ENCODE data around the gene CNIH1.

CNIH1 gene

GRCh38 chr14:54427871-54428270 is 13.3 kb downstream of the CNIH1 start:
- TF ChIP-seq SIN3A (IDR thresholded peaks at IDR 0.05; ENCODE audit: borderline replicate concordance, insufficient read depth, low read length) (no peak), TAF1 (IDR thresholded peaks at IDR 0.05; ENCODE audit: borderline replicate concordance, insufficient read depth, low read length) (no peak), POLR2AphosphoS5 (IDR thresholded peaks at IDR 0.05; ENCODE audit: low read depth, low read length) (no peak), FOXP2 (optimal IDR thresholded peaks at IDR 0.05; ENCODE audit: borderline replicate concordance, extremely low read depth, extremely low read length, insufficient read depth) (no peak), REST (IDR thresholded peaks at IDR 0.05; ENCODE audit: insufficient read depth in 1 of 2, low read depth in 2 of 2, low read length in 2 of 2) (no peak)

GRCh38 chr14:54425537-54426274 is 15.5 kb downstream of the CNIH1 start:
- TF ChIP-seq POLR2AphosphoS5 (IDR thresholded peaks at IDR 0.05; ENCODE audit: low read depth, low read length) (no peak), FOXP2 (optimal IDR thresholded peaks at IDR 0.05; ENCODE audit: borderline replicate concordance, extremely low read depth, extremely low read length, insufficient read depth) (no peak), REST (IDR thresholded peaks at IDR 0.05; ENCODE audit: insufficient read depth in 1 of 2, low read depth in 2 of 2, low read length in 2 of 2) (no peak), SIN3A (IDR thresholded peaks at IDR 0.05; ENCODE audit: borderline replicate concordance, insufficient read depth, low read length) (no peak)

- TF ChIP-seq POLR2AphosphoS5 (IDR thresholded peaks at IDR 0.05; ENCODE audit: low read depth, low read length) (no peak), REST (IDR thresholded peaks at IDR 0.05; ENCODE audit: insufficient read depth in 1 of 2, low read depth in 2 of 2, low read length in 2 of 2) (no peak), FOXP2 (optimal IDR thresholded peaks at IDR 0.05; ENCODE audit: borderline replicate concordance, extremely low read depth, extremely low read length, insufficient read depth) (no peak), SIN3A (IDR thresholded peaks at IDR 0.05; ENCODE audit: borderline replicate concordance, insufficient read depth, low read length) (no peak), TAF1 (IDR thresholded peaks at IDR 0.05; ENCODE audit: borderline replicate concordance, insufficient read depth, low read length) (no peak)
These were observed 16.1 kb downstream of the CNIH1 start for GRCh38 chr14:54425068-54425467.

DNA sequence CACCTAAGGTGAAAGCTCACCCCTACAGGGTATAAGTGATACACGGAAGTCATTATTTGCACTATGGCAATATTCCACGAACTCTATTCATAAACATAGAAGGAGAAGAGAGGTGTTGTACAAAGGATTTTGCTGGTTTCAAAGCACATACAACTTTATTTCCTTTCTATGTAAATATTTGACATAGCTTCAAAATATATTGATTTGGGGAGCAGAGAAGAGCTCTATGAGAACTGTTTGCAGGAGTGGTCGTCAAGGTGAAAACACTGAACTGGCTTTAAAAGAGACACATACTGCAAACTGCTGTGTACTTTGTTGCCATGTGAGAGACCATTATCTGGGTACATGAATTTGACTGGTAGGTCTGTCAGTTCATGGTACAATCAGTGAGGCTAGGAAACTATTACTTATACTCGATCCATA is 16.7 kb downstream of the CNIH1 start:
- TF ChIP-seq POLR2AphosphoS5 (IDR thresholded peaks at IDR 0.05; ENCODE audit: low read depth, low read length), result no peak
- TF ChIP-seq REST (IDR thresholded peaks at IDR 0.05; ENCODE audit: insufficient read depth in 1 of 2, low read depth in 2 of 2, low read length in 2 of 2), result no peak
- TF ChIP-seq SIN3A (IDR thresholded peaks at IDR 0.05; ENCODE audit: borderline replicate concordance, insufficient read depth, low read length), result no peak

- TF ChIP-seq TAF1 (IDR thresholded peaks at IDR 0.05; ENCODE audit: borderline replicate concordance, insufficient read depth, low read length) (no peak), SIN3A (IDR thresholded peaks at IDR 0.05; ENCODE audit: borderline replicate concordance, insufficient read depth, low read length) (no peak), FOXP2 (optimal IDR thresholded peaks at IDR 0.05; ENCODE audit: borderline replicate concordance, extremely low read depth, extremely low read length, insufficient read depth) (no peak), REST (IDR thresholded peaks at IDR 0.05; ENCODE audit: insufficient read depth in 1 of 2, low read depth in 2 of 2, low read length in 2 of 2) (no peak), POLR2AphosphoS5 (IDR thresholded peaks at IDR 0.05; ENCODE audit: low read depth, low read length) (no peak)
These were observed 17.2 kb downstream of the CNIH1 start for GRCh38 chr14:54423991-54424390.
